AG09319 (cell line): ENCODE results near the gene SMIM38.
"Not testable (repeated sequence)": the region's sequence is repeated elsewhere in the genome, so short reads cannot be mapped to it uniquely, and the experiment has no call there.

Source experiments
- DNase-seq: peaks from one replicate; pipeline ENCODE4 v3.0.0-alpha.2; 2010; ENCODE audit warnings: low read depth; ENCODE audit errors: extremely low read depth
- TF ChIP-seq, protein P1 (sequence below): IDR thresholded peaks from 2 replicates; pipeline ENCODE4 v1.5.1; 2011; ENCODE audit warnings: low read depth, mild to moderate bottlenecking, inconsistent platforms, low read length, moderate library complexity

SMIM38 gene

DNA sequence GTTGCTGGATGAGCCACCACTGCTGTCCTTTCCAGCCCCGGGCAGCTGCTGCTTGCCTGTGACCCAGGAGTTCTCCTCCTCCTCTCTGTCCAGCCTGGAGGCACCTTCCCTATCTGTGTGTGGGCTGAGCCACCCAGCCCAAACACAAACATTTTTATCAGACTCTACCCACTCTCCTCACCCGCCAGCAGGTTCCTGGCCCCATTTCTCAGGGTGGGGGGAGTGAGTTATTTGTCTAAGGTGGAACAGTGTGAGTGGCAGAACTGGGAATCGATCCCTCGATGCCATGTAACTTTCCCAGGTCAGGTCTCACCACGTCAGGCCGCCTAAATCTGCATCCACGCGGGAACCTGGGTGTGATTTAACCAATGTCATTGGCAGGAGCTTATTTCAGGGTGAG lies 20.8 kb upstream of the SMIM38 start:
- no peak for DNase-seq
- TF ChIP-seq, protein P1, sequence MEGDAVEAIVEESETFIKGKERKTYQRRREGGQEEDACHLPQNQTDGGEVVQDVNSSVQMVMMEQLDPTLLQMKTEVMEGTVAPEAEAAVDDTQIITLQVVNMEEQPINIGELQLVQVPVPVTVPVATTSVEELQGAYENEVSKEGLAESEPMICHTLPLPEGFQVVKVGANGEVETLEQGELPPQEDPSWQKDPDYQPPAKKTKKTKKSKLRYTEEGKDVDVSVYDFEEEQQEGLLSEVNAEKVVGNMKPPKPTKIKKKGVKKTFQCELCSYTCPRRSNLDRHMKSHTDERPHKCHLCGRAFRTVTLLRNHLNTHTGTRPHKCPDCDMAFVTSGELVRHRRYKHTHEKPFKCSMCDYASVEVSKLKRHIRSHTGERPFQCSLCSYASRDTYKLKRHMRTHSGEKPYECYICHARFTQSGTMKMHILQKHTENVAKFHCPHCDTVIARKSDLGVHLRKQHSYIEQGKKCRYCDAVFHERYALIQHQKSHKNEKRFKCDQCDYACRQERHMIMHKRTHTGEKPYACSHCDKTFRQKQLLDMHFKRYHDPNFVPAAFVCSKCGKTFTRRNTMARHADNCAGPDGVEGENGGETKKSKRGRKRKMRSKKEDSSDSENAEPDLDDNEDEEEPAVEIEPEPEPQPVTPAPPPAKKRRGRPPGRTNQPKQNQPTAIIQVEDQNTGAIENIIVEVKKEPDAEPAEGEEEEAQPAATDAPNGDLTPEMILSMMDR, result no peak

DNA sequence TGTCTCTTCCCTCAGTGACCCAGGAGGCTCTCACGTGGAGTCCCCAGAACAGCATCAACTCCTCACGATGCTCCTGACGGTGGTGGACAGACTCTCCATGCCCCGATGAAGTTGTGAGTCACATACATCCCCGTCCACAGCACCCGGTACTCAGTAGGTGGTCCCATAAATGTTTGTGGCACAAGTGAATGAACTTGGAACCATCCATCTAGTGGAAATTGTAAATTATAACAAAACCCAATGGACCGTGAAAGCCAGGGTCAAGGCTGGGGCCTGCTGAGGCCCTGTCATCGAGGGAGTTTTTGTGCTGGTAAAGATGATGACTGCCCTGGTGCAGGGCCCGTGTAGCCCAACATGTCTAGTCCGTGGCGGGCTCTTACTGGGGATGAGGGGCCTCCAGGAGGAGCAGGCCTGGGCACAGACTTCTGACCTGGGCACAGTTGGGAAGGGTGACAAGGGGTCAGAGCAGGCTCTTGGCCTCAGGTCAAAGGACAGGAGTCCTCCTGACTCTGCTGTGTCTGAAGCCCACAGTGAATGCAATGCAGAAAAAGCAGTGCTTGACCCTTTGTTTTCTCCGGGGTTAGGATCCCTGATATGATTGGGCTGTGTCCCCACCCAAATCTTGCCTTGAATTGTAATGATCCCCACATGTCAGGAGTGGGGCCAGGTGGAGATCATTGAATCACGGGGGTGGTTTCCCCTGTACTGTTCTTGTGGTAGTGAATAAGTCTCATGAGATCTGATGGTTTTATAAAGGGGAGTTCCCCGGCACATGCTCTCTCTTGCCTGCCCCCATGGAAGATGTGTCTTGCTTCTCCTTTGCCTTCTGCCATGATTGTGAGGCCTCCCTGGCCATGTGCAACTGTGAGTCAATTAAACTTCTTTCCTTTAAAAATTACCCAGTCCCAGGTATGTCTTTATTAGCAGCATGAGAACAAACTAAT lies 20.0 kb upstream of the SMIM38 start:
- TF ChIP-seq, protein P1, result no peak
- DNase-seq, result no peak

DNA sequence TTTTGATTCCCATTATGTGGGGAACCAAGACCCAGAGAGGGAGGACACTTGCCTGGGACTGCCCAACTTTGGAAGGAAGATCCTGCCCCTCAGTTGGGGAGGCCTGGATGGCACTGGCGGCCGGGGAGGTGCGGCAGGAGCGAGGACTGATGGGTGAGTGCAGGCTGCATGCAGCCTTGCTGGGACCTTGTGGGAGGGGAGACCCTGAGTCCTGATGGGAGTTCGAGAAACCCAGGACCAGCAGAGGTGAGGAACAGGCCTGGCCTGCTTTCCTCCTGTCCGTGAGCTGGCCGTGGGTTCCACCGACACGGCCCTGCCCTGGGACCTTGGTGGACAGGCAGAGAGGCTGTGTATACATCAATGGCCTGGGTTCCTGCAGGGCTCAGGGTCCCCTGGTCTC lies 19.3 kb upstream of the SMIM38 start:
- DNase-seq, result no peak

DNA sequence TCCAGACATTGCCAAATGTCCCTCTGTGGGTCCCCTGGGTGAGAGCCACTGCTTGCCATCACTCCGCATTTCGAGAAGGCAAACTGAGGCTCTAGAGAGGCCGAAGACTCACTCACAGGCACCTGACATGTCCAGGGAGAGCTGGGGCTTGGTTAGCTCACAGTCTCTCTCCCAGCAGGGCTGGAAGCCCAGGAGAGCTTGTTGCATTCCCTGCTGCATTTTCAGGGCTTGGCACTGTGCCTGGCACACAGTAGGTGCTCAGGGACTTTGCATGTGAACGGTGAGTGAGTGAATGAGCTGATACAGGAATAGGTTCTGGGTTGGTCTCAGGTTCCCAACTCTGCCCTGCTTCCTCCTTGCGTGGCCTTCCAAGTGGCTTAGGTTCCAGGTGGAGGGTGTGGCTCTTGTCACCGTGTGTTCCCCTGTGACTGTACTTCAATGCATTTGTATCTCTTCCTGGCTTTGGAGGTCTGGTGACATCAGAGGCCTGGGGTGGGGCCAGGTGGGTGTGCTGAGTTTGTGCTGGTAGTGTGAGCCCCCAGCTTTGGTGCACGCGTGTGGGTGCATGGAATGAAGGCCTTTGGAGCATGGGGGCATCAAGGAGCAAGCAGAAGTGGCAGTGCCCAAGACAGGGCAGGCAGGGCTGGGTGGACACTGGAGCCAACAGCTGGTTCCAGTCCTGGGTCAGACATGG lies 18.4 kb upstream of the SMIM38 start:
- TF ChIP-seq, protein P1, result no peak
- DNase-seq, result no peak

More for the DNA sequence above, 19.3 kb upstream of the SMIM38 start:
- TF ChIP-seq, protein P1, result no peak

DNA sequence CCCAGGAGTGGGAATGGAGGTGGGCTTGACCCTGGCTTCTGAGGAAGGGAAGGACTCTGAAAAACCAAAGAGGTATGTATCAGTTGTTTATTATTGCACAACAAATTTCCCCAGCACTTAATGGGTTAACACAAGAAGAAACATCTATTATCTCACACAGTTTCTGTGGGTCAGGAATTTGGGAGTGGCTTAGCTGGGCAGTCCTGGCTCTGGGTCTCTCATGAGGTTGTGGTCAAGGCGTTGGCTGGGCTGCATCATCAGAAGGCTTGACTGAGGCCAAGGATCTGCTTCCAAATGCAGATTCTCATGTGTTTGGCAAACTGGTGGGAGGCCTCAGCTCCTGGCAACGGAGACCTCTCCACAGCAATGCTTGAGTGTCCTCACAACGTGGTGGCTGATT lies 17.5 kb upstream of the SMIM38 start:
- DNase-seq, result no peak
- TF ChIP-seq, protein P1, result no peak

DNA sequence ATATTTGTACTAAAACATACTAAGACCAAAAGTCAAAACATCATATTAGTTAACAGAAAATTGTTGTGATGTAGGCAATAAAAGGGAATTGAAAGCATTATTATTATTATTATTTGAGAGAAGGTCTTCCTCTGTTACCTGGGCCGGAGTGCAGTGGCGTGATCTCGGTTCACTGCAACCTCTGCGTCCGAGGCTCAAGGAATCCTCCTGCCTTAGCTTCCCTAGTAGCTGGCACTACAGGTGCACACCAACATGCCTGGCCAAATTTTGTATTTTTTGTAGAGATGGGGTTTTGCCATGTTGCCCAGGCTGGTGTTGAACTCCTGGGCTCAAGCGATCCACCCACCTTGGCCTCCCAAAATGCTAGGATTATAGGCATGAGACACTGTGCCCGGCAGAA lies 15.6 kb upstream of the SMIM38 start:
- DNase-seq, result not testable (repeated sequence)

DNA sequence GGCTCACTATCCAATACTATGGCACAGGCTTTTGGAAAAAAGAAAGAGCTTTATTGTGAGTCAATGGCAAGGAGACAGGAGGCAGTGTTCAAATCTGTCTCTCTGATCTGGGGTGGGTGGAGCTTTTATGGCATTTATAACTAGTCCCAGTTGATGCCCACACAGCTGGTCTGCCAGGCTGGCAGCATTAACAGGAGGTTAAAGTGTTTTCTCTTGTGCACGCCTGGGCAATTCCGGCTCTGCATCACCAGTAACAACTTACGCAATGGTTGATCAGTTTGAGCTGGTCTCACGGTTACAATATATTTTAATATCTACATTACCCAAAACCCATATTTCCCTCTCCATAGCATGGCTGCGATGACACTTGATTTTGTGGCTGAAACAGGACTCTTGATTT lies 15.1 kb upstream of the SMIM38 start:
- TF ChIP-seq, protein P1, result no peak
- DNase-seq, result no peak
